ENCODE results near the gene PNLIP. TPM values are rescaled to one million over a fixed set of nuclear protein-coding genes. Genes with fewer than 3 reads are reported as not detected.

PNLIP gene
- total RNA-seq, 1 donor from 2014 or later, result 3.1 TPM

DNA sequence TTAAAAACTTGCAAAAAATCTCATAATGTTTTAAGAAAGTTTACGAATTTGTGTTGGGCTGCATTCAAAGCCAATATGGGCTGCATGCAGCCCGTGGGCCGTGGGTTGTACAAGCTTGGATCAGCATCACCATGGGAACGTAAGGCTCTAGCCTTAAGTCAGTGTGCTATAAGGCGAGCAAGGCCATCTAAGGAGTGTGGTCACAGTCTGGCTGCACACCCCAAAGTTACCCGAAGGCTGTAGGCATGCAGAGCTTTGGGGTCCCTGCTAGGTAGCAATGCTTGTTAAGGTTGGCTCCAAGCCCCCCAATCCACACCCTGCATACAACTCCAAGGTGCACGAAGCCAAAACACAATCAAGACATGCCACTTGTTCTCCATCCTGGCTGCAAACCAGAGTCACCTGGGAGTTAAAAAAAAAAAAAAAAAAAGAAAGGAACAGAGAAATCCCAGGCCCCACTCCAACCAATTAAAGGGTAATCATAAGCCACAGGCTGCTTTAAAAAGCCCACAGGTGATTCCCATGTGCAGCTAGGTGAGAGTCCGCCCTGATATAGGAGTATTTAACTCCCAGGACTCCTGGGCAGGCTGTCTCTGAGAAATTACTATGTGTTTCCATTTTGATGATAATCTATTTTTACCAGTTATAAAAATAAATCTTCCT lies 66.5 kb downstream of the PNLIP start:
- ATAC-seq (no peak), DNase-seq (ENCODE audit: low spot score) (no peak)

DNA sequence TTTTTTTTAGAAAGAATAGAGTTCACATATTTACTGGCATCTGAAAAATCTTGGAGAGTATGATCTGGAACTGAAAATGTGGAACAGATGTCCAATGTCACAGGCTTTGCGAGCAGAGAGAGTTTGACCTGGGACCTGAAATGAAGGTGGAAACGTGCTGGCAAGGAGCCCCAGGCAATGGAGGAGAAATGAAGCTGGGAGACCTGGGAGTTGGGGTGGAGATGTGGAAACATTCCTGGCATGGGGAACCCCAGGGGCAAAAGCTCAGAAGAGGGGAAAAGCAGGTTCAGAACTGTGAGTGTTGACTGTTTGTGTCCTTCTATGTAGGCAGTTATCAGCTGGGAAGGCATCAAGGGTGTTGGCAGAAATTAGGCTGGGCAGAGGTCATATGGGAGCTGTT lies 67.7 kb downstream of the PNLIP start:
- no peak for DNase-seq (ENCODE audit: low spot score)
- no peak for ATAC-seq

DNA sequence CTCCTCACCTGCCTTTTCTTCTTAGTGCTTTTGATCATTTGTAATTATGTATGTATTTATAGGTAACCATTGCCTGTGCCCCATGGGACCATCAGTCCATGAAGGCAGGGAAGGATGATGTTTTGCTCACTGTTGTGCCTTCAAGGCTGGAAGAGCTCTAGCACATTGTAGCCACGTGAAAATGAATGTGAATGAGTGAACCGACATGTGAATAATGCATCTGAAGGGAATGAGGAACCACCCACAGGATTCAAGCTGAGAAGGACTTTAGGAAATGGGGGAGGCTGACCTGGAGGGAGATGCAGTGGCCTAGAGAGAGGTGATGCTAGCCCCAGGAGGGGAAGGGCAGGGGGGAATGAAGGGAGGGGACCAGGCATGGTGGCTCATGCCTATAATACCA lies 69.1 kb downstream of the PNLIP start:
- no peak for ATAC-seq

DNA sequence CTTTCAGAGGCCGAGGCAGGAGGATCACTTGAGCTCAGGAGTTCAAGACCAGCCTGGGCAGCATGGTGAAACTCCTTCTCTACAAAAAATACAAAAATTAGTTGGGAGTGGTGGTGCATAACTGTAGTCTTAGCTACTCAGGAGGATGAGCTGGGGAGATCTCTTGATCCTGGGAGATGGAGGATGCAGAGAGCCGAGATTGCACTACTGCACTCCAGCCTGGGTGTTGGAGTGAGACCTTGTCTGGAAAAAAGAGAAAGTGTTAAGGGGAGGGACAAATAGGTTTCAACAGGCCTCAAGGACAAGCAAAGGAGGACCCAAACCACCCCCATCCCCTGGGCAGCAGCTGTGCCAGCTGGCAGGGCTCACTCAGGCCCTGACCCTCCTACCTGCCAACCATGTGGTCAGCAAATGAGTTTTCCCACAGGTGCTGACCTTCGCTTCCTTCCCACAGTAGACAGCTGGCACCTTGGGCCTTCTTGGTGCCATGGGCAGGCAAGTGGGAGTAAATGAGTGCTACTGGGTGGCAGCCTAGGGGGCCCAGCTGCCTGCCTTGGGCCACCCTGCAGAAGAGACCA lies 69.6 kb downstream of the PNLIP start:
- DNase-seq (ENCODE audit: low spot score) (no peak), ATAC-seq (no peak)

More for the DNA sequence above, 69.1 kb downstream of the PNLIP start:
- no peak for DNase-seq (ENCODE audit: low spot score)

Other genes starting within 250 kb of the PNLIP start
- gene CCDC172, start 221.5 kb upstream of the PNLIP start, total RNA-seq, result not detected
- gene PNLIPRP3, start 118.1 kb upstream of the PNLIP start, total RNA-seq, result not detected
- 2.5 TPM for gene PNLIPRP1, start 45.0 kb downstream of the PNLIP start, total RNA-seq
- gene PNLIPRP2, start 75.0 kb downstream of the PNLIP start, total RNA-seq, result 0.88 TPM
- 2.7 TPM for gene HSPA12A, start 196.6 kb downstream of the PNLIP start, total RNA-seq

Measured in left lobe of liver (tissue), 2 donors.